Right forelimb (tissue), 1 donor: ENCODE measurements around the gene ATXN1.
"Not testable (repeated sequence)": the region's sequence is repeated elsewhere in the genome, so short reads cannot be mapped to it uniquely, and the experiment has no call there.

Experiments used
- DNase-seq: peaks from one replicate; pipeline ENCODE4 v3.0.0-alpha.2; 2018

The ATXN1 gene

GRCh38 chr6:16470502-16471221 lies 290.6 kb downstream of the ATXN1 start:
- no peak for DNase-seq

GRCh38 chr6:16468991-16469615 lies 292.2 kb downstream of the ATXN1 start:
- no peak for DNase-seq

- no peak for DNase-seq
These were observed 294.3 kb downstream of the ATXN1 start for GRCh38 chr6:16466800-16467553.

GRCh38 chr6:16464045-16464444 lies 297.2 kb downstream of the ATXN1 start:
- DNase-seq = no peak

- not testable (repeated sequence) for DNase-seq
These were observed 298.0 kb downstream of the ATXN1 start for GRCh38 chr6:16463246-16463645.

- DNase-seq = no peak
These were observed 299.8 kb downstream of the ATXN1 start for GRCh38 chr6:16461491-16461890.

GRCh38 chr6:16459472-16459871 lies 301.8 kb downstream of the ATXN1 start:
- not testable (repeated sequence) for DNase-seq

- DNase-seq = no peak
These were observed 308.9 kb downstream of the ATXN1 start for GRCh38 chr6:16452348-16452747.

GRCh38 chr6:16450821-16451220 lies 310.4 kb downstream of the ATXN1 start:
- no peak for DNase-seq

GRCh38 chr6:16450285-16450684 lies 311.0 kb downstream of the ATXN1 start:
- DNase-seq = no peak

- no peak for DNase-seq
These were observed 315.0 kb downstream of the ATXN1 start for GRCh38 chr6:16446273-16446672.

GRCh38 chr6:16442031-16442430 lies 319.2 kb downstream of the ATXN1 start:
- no peak for DNase-seq

- DNase-seq = no peak
These were observed 320.0 kb downstream of the ATXN1 start for GRCh38 chr6:16441262-16441661.

- no peak for DNase-seq
These were observed 320.5 kb downstream of the ATXN1 start for GRCh38 chr6:16440636-16441212.

- DNase-seq = no peak
These were observed 322.3 kb downstream of the ATXN1 start for GRCh38 chr6:16438718-16439591.

GRCh38 chr6:16437984-16438383 lies 323.3 kb downstream of the ATXN1 start:
- no peak for DNase-seq

- no peak for DNase-seq
These were observed 324.2 kb downstream of the ATXN1 start for GRCh38 chr6:16437095-16437494.

- DNase-seq = no peak
These were observed 324.7 kb downstream of the ATXN1 start for GRCh38 chr6:16436550-16436949.

- no peak for DNase-seq
These were observed 326.4 kb downstream of the ATXN1 start for GRCh38 chr6:16434885-16435284.

- no peak for DNase-seq
These were observed 327.8 kb downstream of the ATXN1 start for GRCh38 chr6:16433338-16433890.

- DNase-seq = peak; percentile 58
These were observed 328.9 kb downstream of the ATXN1 start for GRCh38 chr6:16432075-16433032.
